Activated CD4-positive, alpha-beta T cell treated with anti-CD3 and anti-CD28 coated beads, Interleukin-2, amount 10 ng/mL, durations not matched to agents 7 days and 5 days (primary cell): ENCODE results near the gene AKAP13. TPM values are rescaled to one million over a fixed set of nuclear protein-coding genes. Genes with fewer than 3 reads are reported as not detected.

Experiments used
- CTCF ChIA-PET: fragments of 350-600 bp; sonication (Branson Sonifier 250); formaldehyde crosslinking; loops from one replicate; lab custom pipeline; 2021; ENCODE audit warnings: antibody characterized with exemption; lab: Charles Lee
- POLR2A ChIA-PET: fragments of 350-600 bp; sonication (Branson Sonifier 250); formaldehyde crosslinking; loops from one replicate; lab custom pipeline; 2021; ENCODE audit warnings: antibody characterized with exemption; lab: Charles Lee
- DNase-seq: peaks from one replicate; pipeline ENCODE4 v3.0.0-alpha.2; 2020
- H3K27ac Mint-ChIP-seq: one replicate; pipeline ENCODE4 v1.8.0; 2021; ENCODE audit warnings: mild to moderate bottlenecking, moderate library complexity, mixed read lengths
- H3K27me3 Mint-ChIP-seq: one replicate; pipeline ENCODE4 v1.8.0; 2021; ENCODE audit warnings: mixed read lengths
- H3K36me3 Mint-ChIP-seq: one replicate; pipeline ENCODE4 v1.8.0; 2021; ENCODE audit warnings: low read depth, mixed read lengths
- H3K4me1 Mint-ChIP-seq: one replicate; pipeline ENCODE4 v1.8.0; 2021; ENCODE audit warnings: mixed read lengths
- H3K4me3 Mint-ChIP-seq: one replicate; pipeline ENCODE4 v1.8.0; 2021; ENCODE audit warnings: mild to moderate bottlenecking, moderate library complexity, mixed read lengths
- H3K9me3 Mint-ChIP-seq: one replicate; pipeline ENCODE4 v1.8.0; 2021; ENCODE audit warnings: mixed read lengths
- total RNA-seq, 2 experiments: library from RNA; stranded (reverse); gene quantifications; one replicate each; pipeline ENCODE4 v1.2.3, GENCODE V29; 2021

Gene AKAP13
- total RNA-seq, 2 experiments from 2014 or later, result 152 to 181 TPM

DNA sequence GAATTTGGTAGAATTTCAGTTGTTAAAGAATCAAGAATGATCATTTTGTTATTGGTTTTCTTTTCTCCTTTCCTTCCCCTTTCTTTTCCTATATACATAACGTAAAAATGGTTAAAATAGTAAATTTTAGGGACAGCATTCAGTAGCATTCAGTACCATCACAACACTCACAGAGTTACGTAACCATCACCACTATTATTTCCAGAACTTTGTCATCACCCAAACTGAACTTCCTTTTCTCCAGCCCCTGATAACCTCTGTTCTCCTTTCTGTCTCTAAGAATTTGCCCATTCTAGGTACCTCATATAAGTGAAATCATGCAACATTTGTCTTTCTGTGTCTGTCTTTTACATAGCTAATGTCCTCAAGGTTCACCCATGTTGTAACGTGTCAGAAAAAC lies 165.3 kb downstream of the AKAP13 start:
- Mint-ChIP-seq H3K4me1 (peaks cover 64% of the 10 kb centered on the region), H3K9me3 (no peaks in the 10 kb centered on the region), H3K36me3 (peaks cover 54% of the 10 kb centered on the region), H3K4me3 (no peak overlapping the region), H3K27me3 (no peaks in the 10 kb centered on the region), H3K27ac (no peak overlapping the region)
- DNase-seq, result no peak
- CTCF ChIA-PET, result no interaction called here
- POLR2A ChIA-PET, result no interaction called here

DNA sequence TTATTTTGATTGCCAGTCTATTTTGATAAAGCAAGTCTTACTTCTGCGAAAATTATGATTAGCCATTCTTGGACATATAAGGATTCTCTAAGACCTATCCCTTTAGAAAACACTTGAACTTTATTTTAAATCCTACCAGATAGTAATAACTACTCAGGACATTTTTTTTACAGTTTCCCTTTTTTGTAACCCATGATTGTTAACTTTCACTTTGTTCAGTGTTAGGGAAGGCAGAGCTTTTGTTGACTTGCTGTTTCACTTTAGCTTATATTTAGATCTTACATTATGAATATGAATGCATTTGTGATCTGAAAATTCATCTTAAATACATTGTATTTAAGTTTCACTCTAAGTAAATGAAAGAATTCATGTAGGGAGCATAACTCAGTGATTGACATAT lies 167.0 kb downstream of the AKAP13 start:
- H3K36me3 Mint-ChIP-seq, result peaks cover 55% of the 10 kb centered on the region
- CTCF ChIA-PET, result no interaction called here

DNA sequence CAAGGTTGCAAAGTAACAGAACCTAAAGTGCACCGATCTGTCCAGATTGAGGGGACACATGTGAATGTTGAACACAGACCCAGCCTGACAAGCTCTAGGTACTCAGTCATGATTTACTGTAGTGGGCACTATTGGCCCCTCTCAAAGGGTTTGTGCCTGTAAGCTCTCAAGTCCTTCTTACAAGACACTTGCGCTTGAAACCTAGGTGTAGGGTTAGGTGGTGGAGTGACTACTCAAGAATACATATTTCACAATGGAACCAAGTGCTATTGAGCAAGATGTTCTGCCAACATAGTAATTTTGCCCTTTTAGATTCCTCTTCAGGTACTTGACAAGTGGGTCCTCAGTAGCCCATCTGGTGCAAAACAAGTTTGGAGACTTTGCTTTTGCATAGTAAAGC lies 169.9 kb downstream of the AKAP13 start:
- no peaks in the 10 kb centered on the region for H3K9me3 Mint-ChIP-seq
- H3K27me3 Mint-ChIP-seq, result no peaks in the 10 kb centered on the region
- CTCF ChIA-PET, result no interaction called here
- H3K4me3 Mint-ChIP-seq, result no peak overlapping the region
- H3K36me3 Mint-ChIP-seq, result peaks cover 46% of the 10 kb centered on the region
- H3K4me1 Mint-ChIP-seq, result peaks cover 30% of the 10 kb centered on the region
- POLR2A ChIA-PET, result no interaction called here
- H3K27ac Mint-ChIP-seq, result no peak overlapping the region
- DNase-seq, result no peak

More for the DNA sequence above, 167.0 kb downstream of the AKAP13 start:
- DNase-seq, result no peak
- Mint-ChIP-seq H3K9me3 (no peaks in the 10 kb centered on the region), H3K27me3 (no peaks in the 10 kb centered on the region), H3K27ac (peak overlapping the region; percentile 28), H3K4me3 (no peak overlapping the region), H3K4me1 (peaks cover 48% of the 10 kb centered on the region)
- POLR2A ChIA-PET, result no interaction called here

DNA sequence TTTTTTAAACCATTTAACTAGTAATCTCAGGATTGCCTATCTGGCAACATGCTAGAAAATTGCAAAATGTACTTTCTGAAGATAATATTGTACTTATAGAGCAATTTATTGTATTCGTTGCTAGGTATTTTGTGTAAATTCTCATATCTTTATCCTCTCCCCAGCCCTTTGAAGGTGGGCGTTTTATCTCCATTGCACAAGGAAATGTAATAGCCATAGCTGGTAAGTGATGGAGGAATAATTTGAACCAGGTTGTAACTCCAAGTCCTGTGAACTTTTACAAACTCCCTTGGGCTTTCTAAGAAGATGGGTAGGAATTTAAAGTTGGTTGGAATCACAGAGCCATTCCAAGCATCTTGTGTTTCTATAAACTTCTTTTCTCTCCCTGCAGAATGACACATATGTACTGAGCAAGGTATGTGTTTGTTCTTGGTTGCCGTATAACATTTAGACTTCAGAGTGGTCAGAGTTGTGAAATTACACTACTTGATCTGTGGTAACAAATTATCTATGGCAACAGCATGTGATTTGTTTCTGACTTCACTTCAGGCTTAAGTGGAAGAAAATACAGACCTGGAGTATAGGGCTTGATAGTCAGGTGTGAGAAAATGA lies 170.9 kb downstream of the AKAP13 start:
- peaks cover 30% of the 10 kb centered on the region for H3K4me1 Mint-ChIP-seq
- no peak for DNase-seq
- no peaks in the 10 kb centered on the region for H3K9me3 Mint-ChIP-seq
- H3K4me3 Mint-ChIP-seq, result no peak overlapping the region
- H3K27ac Mint-ChIP-seq, result no peak overlapping the region
- no peaks in the 10 kb centered on the region for H3K27me3 Mint-ChIP-seq
- ChIA-PET POLR2A (no interaction called here), CTCF (no interaction called here)
- H3K36me3 Mint-ChIP-seq, result peaks cover 40% of the 10 kb centered on the region

DNA sequence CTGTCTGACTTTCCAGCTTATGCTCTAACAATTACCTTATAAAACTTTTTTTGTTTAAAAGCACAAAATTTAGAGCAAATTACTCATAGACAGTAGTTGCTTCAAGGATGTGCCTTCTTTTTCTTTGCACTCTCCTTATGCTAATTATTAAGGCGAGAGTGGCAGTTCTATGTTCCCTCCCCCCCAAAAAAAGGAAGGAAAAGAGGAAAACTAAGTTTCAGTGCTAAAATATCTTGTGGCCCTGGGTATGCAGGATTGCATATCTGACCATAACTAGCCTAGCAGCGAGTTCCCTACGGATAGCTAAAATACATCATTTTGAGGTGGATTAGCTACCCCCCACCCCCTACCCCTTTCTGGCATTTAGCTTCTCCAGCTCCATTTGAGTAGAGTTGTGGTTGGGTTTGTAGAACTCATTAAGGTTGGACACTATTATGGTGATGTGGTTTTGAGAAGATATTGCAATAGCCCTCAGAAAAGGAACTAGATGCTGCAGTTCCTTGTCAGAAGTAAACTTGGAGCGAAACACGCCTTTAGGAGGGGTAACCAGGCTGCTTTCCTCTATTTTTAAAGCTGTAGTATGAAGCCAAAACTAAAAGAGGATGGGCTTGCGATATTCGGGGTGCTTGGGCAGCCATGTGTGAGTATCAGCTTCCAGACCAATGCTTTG lies 174.6 kb downstream of the AKAP13 start:
- no peak overlapping the region for H3K4me3 Mint-ChIP-seq
- no peaks in the 10 kb centered on the region for H3K27me3 Mint-ChIP-seq

DNA sequence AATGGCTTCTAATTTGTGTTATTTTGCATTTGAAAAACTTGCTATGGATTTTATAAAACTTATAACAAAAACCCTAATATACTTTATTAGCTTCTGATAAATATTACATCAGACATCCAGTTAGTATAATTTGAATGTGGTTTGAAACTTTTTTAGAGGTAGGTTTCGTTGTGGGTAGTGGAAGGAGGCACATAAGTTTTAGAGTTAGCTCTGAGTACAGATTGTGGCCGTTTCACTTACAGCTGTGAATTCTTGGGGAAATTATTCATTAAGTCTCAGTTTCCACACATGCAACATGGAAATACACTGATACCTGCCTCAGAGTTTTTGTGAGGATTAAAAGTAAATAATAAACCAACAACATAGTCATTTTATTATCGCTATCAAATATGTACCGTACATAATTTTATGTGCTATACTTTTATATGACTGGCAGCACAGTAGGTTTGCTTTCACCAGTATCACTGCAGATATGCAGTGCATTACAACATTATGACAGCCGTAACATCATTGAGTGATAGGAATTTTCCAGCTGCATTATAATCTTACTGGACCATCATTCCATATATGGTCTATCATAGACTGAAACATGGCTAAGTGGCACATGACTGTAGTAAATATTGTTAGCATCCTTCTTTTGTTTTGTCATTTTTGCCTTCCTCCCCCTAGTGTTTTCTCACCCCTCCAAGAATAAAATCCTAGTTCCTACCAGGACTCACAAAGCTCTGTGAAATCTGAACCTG lies 175.6 kb downstream of the AKAP13 start:
- peaks cover 50% of the 10 kb centered on the region for H3K4me1 Mint-ChIP-seq
- H3K4me3 Mint-ChIP-seq, result no peak overlapping the region
- H3K27ac Mint-ChIP-seq, result no peak overlapping the region
- peaks cover 35% of the 10 kb centered on the region for H3K36me3 Mint-ChIP-seq
- POLR2A ChIA-PET, result no interaction called here
- no peaks in the 10 kb centered on the region for H3K27me3 Mint-ChIP-seq
- CTCF ChIA-PET, result interaction anchor here (0.6 to 2.4 kb wide), 4 partner anchors 12 to 124 kb away, joined by 3 to 5 read pairs (median 4); no protein-coding TSS in a partner anchor
- H3K9me3 Mint-ChIP-seq, result no peaks in the 10 kb centered on the region
- DNase-seq, result no peak

More for the DNA sequence above, 174.6 kb downstream of the AKAP13 start:
- H3K9me3 Mint-ChIP-seq, result no peaks in the 10 kb centered on the region
- CTCF ChIA-PET, result interaction anchor here (0.6 to 1.6 kb wide), 3 partner anchors 21 to 36 kb away, joined by 3 read pairs; no protein-coding TSS in a partner anchor
- DNase-seq, result no peak
- no peak overlapping the region for H3K27ac Mint-ChIP-seq
- POLR2A ChIA-PET, result no interaction called here
- peaks cover 43% of the 10 kb centered on the region for H3K36me3 Mint-ChIP-seq
- H3K4me1 Mint-ChIP-seq, result peaks cover 48% of the 10 kb centered on the region

DNA sequence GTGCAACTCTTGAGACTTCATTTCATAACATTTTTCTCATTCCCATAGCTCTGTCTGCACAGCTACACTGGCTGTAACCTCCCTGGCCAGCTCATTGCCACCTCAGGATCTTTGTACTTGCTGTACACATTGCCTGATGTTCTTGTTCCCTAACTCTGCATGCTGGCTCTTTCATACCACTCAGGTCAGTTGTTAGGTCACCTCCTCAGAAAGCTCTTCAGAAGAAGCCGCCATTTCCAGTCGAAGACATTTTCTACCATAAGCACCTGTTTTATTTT lies 176.2 kb downstream of the AKAP13 start:
- Mint-ChIP-seq H3K9me3 (no peaks in the 10 kb centered on the region), H3K4me1 (peaks cover 50% of the 10 kb centered on the region), H3K36me3 (peaks cover 36% of the 10 kb centered on the region), H3K27me3 (no peaks in the 10 kb centered on the region), H3K27ac (no peak overlapping the region), H3K4me3 (no peak overlapping the region)
- ChIA-PET POLR2A (no interaction called here), CTCF (interaction anchor here (0.6 to 2.4 kb wide), 5 partner anchors 12 to 124 kb away, joined by 3 to 5 read pairs (median 4); no protein-coding TSS in a partner anchor)
- DNase-seq, result no peak

DNA sequence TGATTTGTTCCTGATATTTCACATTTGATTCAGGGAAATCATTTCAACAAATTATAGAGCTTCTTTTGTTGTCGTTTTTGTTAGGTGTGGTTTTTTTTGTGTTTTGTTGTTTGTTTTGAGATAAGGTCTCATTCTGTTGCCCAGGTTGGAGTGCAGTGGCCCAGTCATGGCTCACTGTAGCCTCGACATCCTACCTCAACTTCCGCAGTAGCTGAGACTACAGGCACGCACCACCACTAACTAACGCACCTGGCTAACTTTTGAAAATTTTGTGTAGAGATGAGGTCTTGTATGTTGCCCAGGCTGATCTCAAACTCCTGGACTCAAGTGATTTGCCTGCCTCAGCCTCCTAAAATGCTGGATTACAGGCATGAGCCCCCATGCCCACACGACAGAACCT lies 177.0 kb downstream of the AKAP13 start:
- no peak for DNase-seq
- ChIA-PET CTCF (interaction anchor here (1.2 to 2.4 kb wide), 2 partner anchors 11 to 19 kb away, joined by 5 read pairs; no protein-coding TSS in a partner anchor), POLR2A (no interaction called here)
- Mint-ChIP-seq H3K27me3 (no peaks in the 10 kb centered on the region), H3K36me3 (peaks cover 35% of the 10 kb centered on the region), H3K4me3 (no peak overlapping the region), H3K9me3 (no peaks in the 10 kb centered on the region), H3K27ac (no peak overlapping the region), H3K4me1 (peaks cover 50% of the 10 kb centered on the region)

DNA sequence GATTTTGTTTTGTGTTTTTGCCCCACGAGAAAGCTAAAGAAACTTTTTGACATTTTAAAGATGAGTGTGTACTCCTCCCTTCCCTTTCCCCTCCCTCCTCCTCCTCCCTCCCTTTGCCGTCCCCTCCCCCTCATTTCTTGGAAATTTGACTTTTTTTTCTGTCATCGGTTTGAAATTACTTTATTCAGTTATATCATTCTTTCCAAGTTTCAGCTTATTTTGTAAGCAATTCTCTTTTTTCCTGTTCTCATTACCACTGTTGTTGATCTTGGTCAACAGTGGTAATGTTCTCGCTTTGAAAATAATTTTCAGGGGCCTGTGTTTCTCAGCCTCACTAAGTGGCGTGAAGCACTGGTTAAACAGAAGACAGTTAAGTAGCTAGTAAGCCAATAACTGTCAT lies 178.4 kb downstream of the AKAP13 start:
- Mint-ChIP-seq H3K9me3 (no peaks in the 10 kb centered on the region), H3K4me3 (no peak overlapping the region), H3K4me1 (peaks cover 50% of the 10 kb centered on the region), H3K27ac (no peak overlapping the region), H3K36me3 (peaks cover 34% of the 10 kb centered on the region), H3K27me3 (no peaks in the 10 kb centered on the region)
- no peak for DNase-seq
- POLR2A ChIA-PET, result no interaction called here
- CTCF ChIA-PET, result interaction anchor here (2.4 kb wide), 1 partner anchor 10 kb away, joined by 5 read pairs; no protein-coding TSS in a partner anchor

DNA sequence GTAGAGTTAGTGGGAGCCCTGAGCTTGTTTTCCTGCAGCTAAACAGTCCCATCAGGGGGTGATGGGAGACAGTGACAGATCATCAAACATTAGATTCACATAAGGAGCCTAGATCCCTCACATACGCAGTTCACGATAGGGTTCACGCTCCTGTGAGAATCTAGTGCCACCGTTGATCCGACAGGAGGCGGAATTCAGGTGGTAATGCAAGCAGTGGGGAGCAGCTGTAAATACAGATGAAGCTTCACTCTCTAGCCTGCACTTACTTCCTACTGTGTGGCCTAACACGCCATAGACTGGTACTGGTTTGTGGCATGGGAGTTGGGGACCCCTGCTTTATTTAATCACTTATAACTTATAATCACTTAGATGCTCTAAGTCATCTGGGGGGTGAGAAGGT lies 179.1 kb downstream of the AKAP13 start:
- H3K4me3 Mint-ChIP-seq, result no peak overlapping the region
- no peaks in the 10 kb centered on the region for H3K9me3 Mint-ChIP-seq
- ChIA-PET POLR2A (no interaction called here), CTCF (interaction anchor here (1.3 kb wide), 1 partner anchor 23 kb away, joined by 5 read pairs; no protein-coding TSS in a partner anchor)
- no peaks in the 10 kb centered on the region for H3K27me3 Mint-ChIP-seq
- H3K27ac Mint-ChIP-seq, result no peak overlapping the region
- peaks cover 30% of the 10 kb centered on the region for H3K36me3 Mint-ChIP-seq
- DNase-seq, result no peak
- peaks cover 49% of the 10 kb centered on the region for H3K4me1 Mint-ChIP-seq

DNA sequence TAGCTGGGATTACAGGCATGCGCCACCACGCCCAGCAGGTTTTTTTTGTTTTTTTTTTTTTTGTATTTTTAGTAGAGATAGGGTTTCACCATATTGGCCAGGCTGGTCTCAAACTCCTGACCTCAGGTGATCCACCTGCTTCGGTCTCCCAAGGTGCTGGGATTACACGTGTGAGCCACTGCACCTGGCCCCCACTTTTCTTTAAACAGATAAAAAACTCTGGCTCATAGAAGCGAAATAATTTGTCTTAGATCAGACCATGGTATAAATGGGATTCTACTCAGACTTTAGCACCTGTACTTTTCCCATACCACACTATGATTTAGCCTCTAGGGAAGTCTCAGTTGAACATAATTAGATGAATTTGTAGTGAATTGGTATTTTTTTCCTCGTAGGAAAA lies 182.4 kb downstream of the AKAP13 start:
- Mint-ChIP-seq H3K27ac (no peak overlapping the region), H3K36me3 (peaks cover 14% of the 10 kb centered on the region), H3K4me3 (no peak overlapping the region), H3K9me3 (no peaks in the 10 kb centered on the region), H3K4me1 (peaks cover 19% of the 10 kb centered on the region), H3K27me3 (no peaks in the 10 kb centered on the region)
- DNase-seq, result no peak
- ChIA-PET CTCF (no interaction called here), POLR2A (no interaction called here)

DNA sequence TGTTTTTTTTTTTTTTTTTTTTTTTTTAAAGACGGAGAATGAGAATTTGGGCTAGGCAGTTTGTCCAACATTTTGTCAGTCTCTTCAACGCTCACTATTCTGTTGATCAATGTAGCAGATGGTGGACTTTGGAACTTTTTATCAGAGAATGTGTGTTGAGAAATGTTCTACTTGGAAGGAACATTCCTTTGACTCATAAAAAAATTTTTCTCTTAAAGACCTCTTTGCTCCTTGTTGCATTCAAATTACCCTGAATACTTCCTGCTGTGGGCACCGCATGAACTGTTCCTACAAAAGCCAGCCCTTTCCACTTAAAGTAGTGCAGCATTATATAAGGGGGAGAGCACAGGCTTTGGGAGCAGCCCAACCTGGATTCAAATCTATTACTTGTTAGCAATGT lies 182.9 kb downstream of the AKAP13 start:
- CTCF ChIA-PET, result no interaction called here
- H3K27ac Mint-ChIP-seq, result no peak overlapping the region
- POLR2A ChIA-PET, result no interaction called here
- no peak for DNase-seq
- H3K9me3 Mint-ChIP-seq, result no peaks in the 10 kb centered on the region
- no peaks in the 10 kb centered on the region for H3K27me3 Mint-ChIP-seq
- H3K36me3 Mint-ChIP-seq, result peaks cover 12% of the 10 kb centered on the region
- peaks cover 16% of the 10 kb centered on the region for H3K4me1 Mint-ChIP-seq
- no peak overlapping the region for H3K4me3 Mint-ChIP-seq

DNA sequence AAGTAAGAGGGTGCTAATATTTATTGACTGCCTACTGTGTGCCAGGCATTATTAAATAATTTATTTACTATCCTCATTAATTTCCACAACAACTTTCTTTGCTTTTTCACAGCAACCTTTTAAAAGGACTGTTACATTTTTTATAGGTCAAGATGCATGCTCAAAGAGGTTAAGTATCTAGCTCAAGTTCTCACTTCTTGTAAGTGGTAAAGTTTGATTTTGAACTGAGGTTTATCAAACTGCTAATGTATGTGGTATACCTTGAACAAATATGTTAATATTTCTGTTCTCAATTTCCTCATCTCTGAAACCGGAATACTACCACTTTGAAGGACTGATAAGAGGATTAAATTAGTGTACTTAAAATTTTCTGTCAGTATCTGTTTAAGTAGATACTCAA lies 183.3 kb downstream of the AKAP13 start:
- no peak for DNase-seq
- H3K9me3 Mint-ChIP-seq, result no peaks in the 10 kb centered on the region
- no peak overlapping the region for H3K27ac Mint-ChIP-seq
- peaks cover 15% of the 10 kb centered on the region for H3K4me1 Mint-ChIP-seq
- CTCF ChIA-PET, result no interaction called here
- no peak overlapping the region for H3K4me3 Mint-ChIP-seq
- H3K36me3 Mint-ChIP-seq, result peaks cover 10% of the 10 kb centered on the region
- POLR2A ChIA-PET, result no interaction called here
- no peaks in the 10 kb centered on the region for H3K27me3 Mint-ChIP-seq
